Endodermal cell (in vitro differentiated cells): ENCODE data around the gene ERG. TPM values are rescaled to one million over a fixed set of nuclear protein-coding genes. Genes with fewer than 3 reads are reported as not detected.
A peak's percentile ranks its signal among the peaks of the same experiment; 100 is the strongest.

Experiments
- DNase-seq: peaks from one replicate; pipeline ENCODE4 v3.0.0-alpha.2; 2017
- H3K27ac ChIP-seq: 2 replicates; pipeline ENCODE4 v1.5.1; 2013; ENCODE audit warnings: mild to moderate bottlenecking, low read depth, low read length, moderate library complexity
- H3K27me3 ChIP-seq: 2 replicates; pipeline ENCODE4 v1.6.1; 2013; ENCODE audit warnings: mild to moderate bottlenecking, low read length, moderate library complexity; ENCODE audit not compliant: insufficient read depth, control insufficient read depth, poor library complexity, severe bottlenecking
- H3K36me3 ChIP-seq: 2 replicates; pipeline ENCODE4 v1.7.0; 2013; ENCODE audit warnings: mild to moderate bottlenecking, low read length, moderate library complexity; ENCODE audit not compliant: control insufficient read depth, insufficient read depth
- H3K4me1 ChIP-seq: one replicate; pipeline ENCODE4 v1.7.0; 2013; ENCODE audit warnings: low read length; ENCODE audit not compliant: control insufficient read depth, insufficient read depth
- H3K4me3 ChIP-seq: 2 replicates; pipeline ENCODE4 v1.5.1; 2013; ENCODE audit warnings: mild to moderate bottlenecking, low read length, moderate library complexity
- H3K9ac ChIP-seq: 2 replicates; pipeline ENCODE4 v1.6.1; 2013; ENCODE audit warnings: mild to moderate bottlenecking, low read length, moderate library complexity; ENCODE audit not compliant: poor library complexity, severe bottlenecking; ENCODE audit errors: extremely low read depth
- H3K9me3 ChIP-seq: 2 replicates; pipeline ENCODE4 v1.6.1; 2013; ENCODE audit warnings: mild to moderate bottlenecking, low read length, moderate library complexity; ENCODE audit not compliant: control insufficient read depth
- H3K27ac Mint-ChIP-seq: 2 replicates; pipeline ENCODE4 v1.8.0; 2020; ENCODE audit warnings: mixed read lengths
- H3K27me3 Mint-ChIP-seq: 2 replicates; pipeline ENCODE4 v1.8.0; 2021; ENCODE audit warnings: mild to moderate bottlenecking, mixed read lengths; ENCODE audit not compliant: insufficient read depth
- H3K36me3 Mint-ChIP-seq: 2 replicates; pipeline ENCODE4 v1.8.0; 2020; ENCODE audit warnings: low read depth, mixed read lengths
- H3K4me1 Mint-ChIP-seq: 2 replicates; pipeline ENCODE4 v1.8.0; 2020; ENCODE audit warnings: mixed read lengths
- H3K4me3 Mint-ChIP-seq: 2 replicates; pipeline ENCODE4 v1.8.0; 2020; ENCODE audit warnings: mild to moderate bottlenecking, moderate library complexity, mixed read lengths
- H3K9me3 Mint-ChIP-seq: 2 replicates; pipeline ENCODE4 v1.8.0; 2020; ENCODE audit warnings: mild to moderate bottlenecking, mixed read lengths
- CTCF ChIP-seq: fragments of 200-600 bp; sonication (generic); conservative IDR thresholded peaks from 2 replicates; pipeline ENCODE4 v1.5.0; 2021; ENCODE audit warnings: antibody characterized with exemption, mild to moderate bottlenecking
- WGBS, 2 experiments: methylation state at CpG; one replicate each; pipeline versions ENCODE4 v1.1.5 to v1.1.7; 2013; ENCODE audit warnings: missing lambda C conversion rate in 2 of 2, mixed read lengths in 1 of 2; ENCODE audit not compliant: insufficient coverage in 1 of 2, insufficient read length in 1 of 2; 5-methylcytosine and 5-hydroxymethylcytosine counted together
- total RNA-seq, 2 donors: library from RNA; stranded (reverse); fragmentation: NEBNext Ultra II Directional in 1 of 2; extraction: Animal tissue kit (Norgen Biotek cat#: 25700) in 1 of 2; gene quantifications; 2 replicates in 1 of 2; 3 replicates in 1 of 2; pipeline ENCODE4 v1.2.1, GENCODE V29; 2021

The ERG gene
- total RNA-seq, 2 donors from 2014 or later = not detected

DNA sequence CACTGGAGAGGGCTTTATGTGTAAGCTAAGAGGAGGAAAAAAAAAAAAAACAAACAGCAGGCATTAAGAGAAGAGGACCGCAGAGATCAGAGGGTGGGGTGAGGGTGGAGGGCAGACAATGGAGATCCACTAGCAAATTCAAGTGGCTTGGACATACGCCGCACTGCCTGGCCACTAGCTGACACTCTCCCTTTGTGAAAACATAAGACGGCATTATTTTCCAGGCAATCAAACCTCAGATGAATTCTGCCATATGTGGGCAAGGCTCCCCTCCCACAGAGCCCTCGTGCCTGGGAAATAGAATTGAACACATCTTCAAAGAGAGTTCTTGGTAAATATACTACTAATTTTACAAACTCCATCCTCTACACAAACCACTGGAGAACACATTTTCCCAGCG lies 53.6 kb downstream of the ERG start:
- peaks cover 9% of the 10 kb centered on the region for H3K4me1 Mint-ChIP-seq
- Histone ChIP-seq H3K27ac (no peak overlapping the region), H3K9ac (no peak overlapping the region), H3K9me3 (no peaks in the 10 kb centered on the region), H3K4me3 (no peak overlapping the region), H3K4me1 (no peaks in the 10 kb centered on the region), H3K27me3 (no peaks in the 10 kb centered on the region), H3K36me3 (no peaks in the 10 kb centered on the region)
- no peak for TF ChIP-seq CTCF
- no peak overlapping the region for H3K27ac Mint-ChIP-seq
- 89 to 93% methylated on average over 6 of the region's 6 CpGs for WGBS, 2 experiments
- no peak overlapping the region for H3K4me3 Mint-ChIP-seq
- H3K36me3 Mint-ChIP-seq = no peaks in the 10 kb centered on the region
- peaks cover 3% of the 10 kb centered on the region for H3K27me3 Mint-ChIP-seq
- no peak for DNase-seq
- no peaks in the 10 kb centered on the region for H3K9me3 Mint-ChIP-seq

DNA sequence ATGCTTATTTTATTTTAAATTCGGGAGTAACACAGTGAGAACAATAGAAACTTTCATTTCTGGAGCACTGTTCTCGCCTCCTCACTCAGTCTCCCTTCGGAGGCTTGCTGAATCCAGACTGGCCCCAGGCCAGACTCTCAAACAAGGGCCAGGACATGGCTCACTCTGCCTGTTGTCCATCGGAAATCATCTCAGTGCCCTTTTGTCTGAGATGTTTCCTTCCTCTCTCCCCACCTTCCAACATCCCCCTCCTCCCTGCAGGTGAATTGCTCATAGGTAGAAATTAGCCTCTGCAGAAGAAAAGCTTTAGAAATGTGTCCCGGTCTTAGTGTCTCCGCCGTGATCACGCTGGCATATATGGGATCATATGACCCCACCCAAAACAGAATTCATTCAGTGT lies 55.2 kb downstream of the ERG start:
- no peaks in the 10 kb centered on the region for H3K9me3 Mint-ChIP-seq
- peaks cover 2% of the 10 kb centered on the region for H3K4me1 Mint-ChIP-seq
- peaks cover 3% of the 10 kb centered on the region for H3K27me3 Mint-ChIP-seq
- no peak for DNase-seq
- H3K4me3 ChIP-seq = no peak overlapping the region
- H3K36me3 Mint-ChIP-seq = no peaks in the 10 kb centered on the region
- no peak overlapping the region for H3K27ac ChIP-seq
- no peaks in the 10 kb centered on the region for H3K4me1 ChIP-seq
- H3K4me3 Mint-ChIP-seq = no peak overlapping the region
- no peaks in the 10 kb centered on the region for H3K36me3 ChIP-seq
- H3K27ac Mint-ChIP-seq = no peak overlapping the region
- H3K27me3 ChIP-seq = no peaks in the 10 kb centered on the region
- 92 to 97% methylated on average over 8 of the region's 8 CpGs for WGBS, 2 experiments
- no peak for TF ChIP-seq CTCF
- H3K9ac ChIP-seq = no peak overlapping the region
- no peaks in the 10 kb centered on the region for H3K9me3 ChIP-seq

DNA sequence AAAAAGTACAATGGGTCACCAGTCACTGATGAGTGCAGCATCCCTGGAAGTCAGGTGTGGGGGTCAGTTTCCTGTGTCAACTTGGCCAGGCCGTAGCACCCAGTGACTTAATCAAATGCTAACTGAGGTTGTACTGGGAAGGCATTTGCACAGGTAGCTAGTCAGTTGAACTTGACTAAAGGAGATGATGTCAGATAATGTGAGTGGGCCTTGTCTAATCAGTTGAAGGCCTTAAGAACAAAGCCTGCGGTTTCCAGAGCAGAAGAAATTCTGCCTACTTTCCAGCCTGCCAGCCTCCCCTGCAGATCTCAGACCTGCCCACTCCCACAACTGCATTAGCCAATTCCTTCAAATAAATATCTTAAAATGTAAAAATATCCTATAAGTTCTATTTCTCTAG lies 57.1 kb downstream of the ERG start:
- 83 to 93% methylated on average over 1 to 2 of the region's 2 CpGs for WGBS, 2 experiments

More for the DNA sequence above, 57.1 kb downstream of the ERG start:
- H3K4me1 ChIP-seq = no peaks in the 10 kb centered on the region
- H3K27me3 Mint-ChIP-seq = peaks cover under 1% of the 10 kb centered on the region
- no peak overlapping the region for H3K27ac ChIP-seq
- H3K27ac Mint-ChIP-seq = peak overlapping the region; percentile 68
- no peak overlapping the region for H3K4me3 ChIP-seq
- no peaks in the 10 kb centered on the region for H3K36me3 Mint-ChIP-seq
- H3K9me3 Mint-ChIP-seq = no peaks in the 10 kb centered on the region
- peaks cover 2% of the 10 kb centered on the region for H3K4me1 Mint-ChIP-seq
- no peak for DNase-seq
- H3K27me3 ChIP-seq = no peaks in the 10 kb centered on the region
- no peaks in the 10 kb centered on the region for H3K36me3 ChIP-seq
- no peaks in the 10 kb centered on the region for H3K9me3 ChIP-seq
- no peak overlapping the region for H3K4me3 Mint-ChIP-seq
- no peak overlapping the region for H3K9ac ChIP-seq
- TF ChIP-seq CTCF = no peak
